CD8-positive, alpha-beta memory T cell (primary cell): ENCODE measurements around the gene PIAS1. TPM values are rescaled to one million over a fixed set of nuclear protein-coding genes. Genes with fewer than 3 reads are reported as not detected.
A peak's percentile ranks its signal among the peaks of the same experiment; 100 is the strongest.
"Not testable (repeated sequence)": the region's sequence is repeated elsewhere in the genome, so short reads cannot be mapped to it uniquely, and the experiment has no call there.

ENCODE experiments used
- CTCF ChIA-PET: fragments of 350-600 bp; sonication (Branson Sonifier 250); formaldehyde crosslinking; loops from one replicate; lab custom pipeline; 2021; ENCODE audit warnings: antibody characterized with exemption; lab: Charles Lee
- POLR2A ChIA-PET: fragments of 350-600 bp; sonication (Branson Sonifier 250); formaldehyde crosslinking; loops from one replicate; lab custom pipeline; 2021; ENCODE audit warnings: antibody characterized with exemption; lab: Charles Lee
- DNase-seq, 5 donors: peaks; one replicate each; pipeline versions ENCODE4 v3.0.0 to v3.0.0-alpha.2; 2020 to 2022; ENCODE audit warnings: mixed read lengths in 1 of 5
- H3K27ac ChIP-seq: one replicate; pipeline ENCODE4 v1.7.0; 2013; ENCODE audit warnings: low read depth, mild to moderate bottlenecking, low read length, moderate library complexity
- H3K27me3 ChIP-seq: 2 replicates; pipeline ENCODE4 v1.7.0; 2013; ENCODE audit warnings: low read length, mild to moderate bottlenecking; ENCODE audit not compliant: insufficient read depth, poor library complexity, severe bottlenecking
- H3K36me3 ChIP-seq: 2 replicates; pipeline ENCODE4 v1.7.0; 2013; ENCODE audit warnings: mild to moderate bottlenecking, low read length, moderate library complexity; ENCODE audit not compliant: insufficient read depth
- H3K4me1 ChIP-seq: 2 replicates; pipeline ENCODE4 v1.7.0; 2013; ENCODE audit warnings: mild to moderate bottlenecking, low read length, moderate library complexity; ENCODE audit not compliant: insufficient read depth
- H3K4me3 ChIP-seq: 2 replicates; pipeline ENCODE4 v1.7.0; 2013; ENCODE audit warnings: mild to moderate bottlenecking, low read length
- H3K9me3 ChIP-seq: 2 replicates; pipeline ENCODE4 v1.7.0; 2013; ENCODE audit warnings: mild to moderate bottlenecking, low read length
- H3K27ac Mint-ChIP-seq, 8 donors: one replicate each; pipeline ENCODE4 v1.8.0; 2020 to 2021; ENCODE audit warnings: mixed read lengths in 8 of 8, mild to moderate bottlenecking in 6 of 8, inconsistent platforms in 3 of 8, moderate library complexity in 3 of 8
- H3K27me3 Mint-ChIP-seq, 2 donors: one replicate each; pipeline ENCODE4 v1.8.0; 2020 to 2021; ENCODE audit warnings: mixed read lengths in 2 of 2, mild to moderate bottlenecking in 1 of 2, moderate library complexity in 1 of 2
- H3K36me3 Mint-ChIP-seq, 3 donors: one replicate each; pipeline ENCODE4 v1.8.0; 2020 to 2021; ENCODE audit warnings: mixed read lengths in 3 of 3, inconsistent platforms in 1 of 3, mild to moderate bottlenecking in 1 of 3
- H3K4me1 Mint-ChIP-seq, 3 donors: one replicate each; pipeline ENCODE4 v1.8.0; 2020 to 2021; ENCODE audit warnings: mixed read lengths in 3 of 3, inconsistent platforms in 1 of 3, mild to moderate bottlenecking in 1 of 3
- H3K4me3 Mint-ChIP-seq, 7 donors: one replicate each; pipeline ENCODE4 v1.8.0; 2020 to 2021; ENCODE audit warnings: mixed read lengths in 7 of 7, mild to moderate bottlenecking in 6 of 7, moderate library complexity in 4 of 7, inconsistent platforms in 2 of 7
- H3K9me3 Mint-ChIP-seq, 5 donors: one replicate each; pipeline ENCODE4 v1.8.0; 2020 to 2022; ENCODE audit warnings: mixed read lengths in 5 of 5, mild to moderate bottlenecking in 3 of 5, moderate library complexity in 2 of 5, inconsistent platforms in 1 of 5
- polyA plus RNA-seq: library from polyadenylated mRNA; unstranded; fragments of 300-500 nt; fragmentation: Illumina TruSeq; gene quantifications from one replicate; pipeline ENCODE4 v1.2.3, GENCODE V29; 2021
- total RNA-seq, 2 experiments: library from RNA; stranded (reverse); gene quantifications; one replicate each; pipeline ENCODE4 v1.2.3, GENCODE V29; 2021

The PIAS1 gene
- total and polyA plus RNA-seq, 3 experiments from 2014 or later = 25.5 to 127 (median 30.2) TPM

DNA sequence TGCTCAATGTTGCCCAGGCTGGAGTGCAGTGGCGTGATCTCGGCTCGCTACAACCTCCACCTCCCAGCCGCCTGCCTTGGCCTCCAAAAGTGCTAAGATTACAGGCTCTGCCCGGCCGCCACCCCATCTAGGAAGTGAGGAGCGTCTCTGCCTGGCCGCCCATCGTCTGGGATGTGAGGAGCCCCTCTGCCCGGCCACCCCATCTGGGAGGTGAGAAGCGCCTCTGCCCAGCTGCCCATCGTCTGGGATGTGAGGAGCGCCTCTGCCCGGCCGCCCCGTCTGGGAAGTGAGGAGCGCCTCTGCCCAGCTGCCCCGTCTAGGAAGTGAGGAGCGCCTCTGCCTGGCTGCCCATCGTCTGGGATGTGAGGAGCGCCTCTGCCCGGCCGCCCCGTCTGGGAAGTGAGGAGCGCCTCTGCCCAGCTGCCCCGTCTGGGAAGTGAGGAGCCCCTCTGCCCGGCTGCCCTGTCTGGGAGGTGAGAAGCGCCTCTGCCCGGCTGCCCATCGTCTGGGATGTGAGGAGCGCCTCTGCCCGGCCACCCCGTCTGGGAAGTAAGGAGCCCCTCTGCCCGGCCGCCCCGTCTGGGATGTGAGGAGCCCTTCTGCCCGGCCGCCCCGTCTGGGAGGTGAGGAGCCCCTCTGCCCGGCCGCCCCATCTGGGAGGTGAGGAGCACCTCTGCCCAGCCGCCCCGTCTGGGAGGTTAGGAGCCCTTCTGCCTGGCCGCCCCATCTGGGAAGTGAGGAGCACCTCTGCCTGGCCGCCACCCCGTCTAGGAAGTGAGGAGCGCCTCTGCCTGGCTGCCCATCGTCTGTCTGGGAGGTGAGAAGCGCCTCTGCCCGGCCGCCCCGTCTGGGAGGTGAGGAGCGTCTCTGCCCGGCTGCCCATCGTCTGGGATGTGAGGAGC, 167.7 kb downstream of the PIAS1 start:
- H3K27ac Mint-ChIP-seq, H3K4me1 ChIP-seq, H3K36me3 ChIP-seq, H3K9me3 Mint-ChIP-seq, H3K9me3 ChIP-seq, DNase-seq, POLR2A ChIA-PET, H3K27me3 ChIP-seq, H3K4me3 Mint-ChIP-seq, H3K4me3 ChIP-seq, H3K27me3 Mint-ChIP-seq, H3K27ac ChIP-seq: not testable (repeated sequence)
- CTCF ChIA-PET = interaction anchor here (1.3 kb wide), 1 partner anchor 359 kb away, joined by 3 read pairs; no protein-coding TSS in a partner anchor
- H3K4me1 Mint-ChIP-seq = peaks cover 11 to 15% (median 12%) of the 10 kb centered on the region in 3 donors
- H3K36me3 Mint-ChIP-seq = peaks cover 0 to 14% (median 4%) of the 10 kb centered on the region in 3 donors

DNA sequence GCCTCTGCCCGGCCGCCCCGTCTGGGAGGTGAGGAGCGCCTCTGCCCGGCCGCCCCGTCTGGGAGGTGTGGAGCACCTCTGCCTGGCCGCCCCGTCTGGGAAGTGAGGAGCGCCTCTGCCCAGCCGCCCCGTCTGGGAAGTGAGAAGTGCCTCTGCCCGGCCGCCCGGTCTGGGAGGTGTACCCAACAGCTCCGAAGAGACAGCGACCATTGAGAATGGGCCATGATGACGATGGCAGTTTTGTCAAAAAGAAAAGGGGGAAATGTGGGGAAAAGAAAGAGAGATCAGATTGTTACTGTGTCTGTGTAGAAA, 168.3 kb downstream of the PIAS1 start:
- H3K9me3 Mint-ChIP-seq, H3K4me3 Mint-ChIP-seq, H3K27ac ChIP-seq, H3K4me1 ChIP-seq, H3K4me3 ChIP-seq, H3K27me3 Mint-ChIP-seq, POLR2A ChIA-PET, H3K9me3 ChIP-seq, H3K27me3 ChIP-seq, H3K27ac Mint-ChIP-seq, H3K36me3 ChIP-seq, CTCF ChIA-PET, DNase-seq, H3K36me3 Mint-ChIP-seq: not testable (repeated sequence)
- peaks cover 12 to 19% (median 13%) of the 10 kb centered on the region in 3 donors for H3K4me1 Mint-ChIP-seq

DNA sequence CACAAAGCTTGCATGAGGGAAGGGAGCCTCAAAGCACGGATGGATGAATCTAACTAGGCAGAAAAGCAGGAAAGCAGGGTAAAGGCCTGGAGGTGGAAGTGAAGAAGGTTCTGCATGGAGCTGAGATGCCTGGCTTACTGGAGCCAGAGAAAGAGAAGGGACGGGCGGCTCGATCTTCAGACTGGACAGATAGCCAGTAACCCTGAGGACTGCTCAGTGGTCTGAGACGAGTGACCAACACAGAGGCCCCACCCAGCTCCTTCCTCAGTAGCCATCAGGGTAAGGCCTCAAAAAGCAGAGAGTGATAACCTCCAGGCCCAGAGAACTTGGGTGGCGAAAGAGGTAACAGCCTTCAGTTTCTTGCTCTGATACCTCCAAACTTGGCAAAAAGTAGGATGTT, 169.1 kb downstream of the PIAS1 start:
- no peak overlapping the region for H3K27ac ChIP-seq
- H3K4me1 Mint-ChIP-seq = peaks cover 17 to 27% (median 21%) of the 10 kb centered on the region in 3 donors
- ChIA-PET CTCF (no interaction called here), POLR2A (no interaction called here)
- no peaks in the 10 kb centered on the region for H3K36me3 ChIP-seq
- no peak overlapping the region for H3K4me3 Mint-ChIP-seq
- DNase-seq = no peak
- H3K9me3 ChIP-seq = no peaks in the 10 kb centered on the region
- no peaks in the 10 kb centered on the region for H3K27me3 ChIP-seq
- H3K27ac Mint-ChIP-seq = no peak overlapping the region
- no peaks in the 10 kb centered on the region for H3K27me3 Mint-ChIP-seq
- H3K4me1 ChIP-seq = peaks cover 4% of the 10 kb centered on the region
- H3K9me3 Mint-ChIP-seq = no peaks in the 10 kb centered on the region
- peaks cover 0 to 2% (median 0%) of the 10 kb centered on the region in 3 donors for H3K36me3 Mint-ChIP-seq
- H3K4me3 ChIP-seq = no peak overlapping the region

DNA sequence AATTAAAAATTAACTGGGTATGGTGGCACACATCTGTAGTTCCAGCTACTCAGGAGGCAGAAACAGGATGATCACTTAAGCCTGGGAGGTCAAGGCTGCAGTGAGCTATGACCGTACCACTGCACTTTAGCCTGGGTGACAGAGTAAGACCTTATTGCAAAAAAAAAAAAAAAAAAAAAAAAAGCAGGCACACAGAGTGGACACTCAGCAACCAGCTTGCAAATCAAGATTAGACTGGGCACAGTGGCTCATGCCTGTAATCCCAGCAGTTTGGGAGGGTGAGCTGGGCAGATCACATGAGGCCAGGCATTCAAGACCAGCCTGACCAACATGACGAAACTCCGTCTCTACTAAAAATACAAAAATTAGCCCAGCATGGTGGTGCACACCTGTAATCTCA, 170.0 kb downstream of the PIAS1 start:
- peak overlapping the region in 1 of 7 donors; percentile 69 for H3K4me3 Mint-ChIP-seq
- no peaks in the 10 kb centered on the region for H3K36me3 Mint-ChIP-seq
- H3K27me3 Mint-ChIP-seq = no peaks in the 10 kb centered on the region
- CTCF ChIA-PET = no interaction called here
- no peaks in the 10 kb centered on the region for H3K36me3 ChIP-seq
- H3K4me3 ChIP-seq = no peak overlapping the region
- no peaks in the 10 kb centered on the region for H3K9me3 Mint-ChIP-seq
- H3K4me1 ChIP-seq = peaks cover 11% of the 10 kb centered on the region
- no peak for DNase-seq
- peaks cover 24 to 35% (median 29%) of the 10 kb centered on the region in 3 donors for H3K4me1 Mint-ChIP-seq
- no peaks in the 10 kb centered on the region for H3K27me3 ChIP-seq
- POLR2A ChIA-PET = no interaction called here
- no peaks in the 10 kb centered on the region for H3K9me3 ChIP-seq
- no peak overlapping the region for H3K27ac ChIP-seq
- no peak overlapping the region for H3K27ac Mint-ChIP-seq

DNA sequence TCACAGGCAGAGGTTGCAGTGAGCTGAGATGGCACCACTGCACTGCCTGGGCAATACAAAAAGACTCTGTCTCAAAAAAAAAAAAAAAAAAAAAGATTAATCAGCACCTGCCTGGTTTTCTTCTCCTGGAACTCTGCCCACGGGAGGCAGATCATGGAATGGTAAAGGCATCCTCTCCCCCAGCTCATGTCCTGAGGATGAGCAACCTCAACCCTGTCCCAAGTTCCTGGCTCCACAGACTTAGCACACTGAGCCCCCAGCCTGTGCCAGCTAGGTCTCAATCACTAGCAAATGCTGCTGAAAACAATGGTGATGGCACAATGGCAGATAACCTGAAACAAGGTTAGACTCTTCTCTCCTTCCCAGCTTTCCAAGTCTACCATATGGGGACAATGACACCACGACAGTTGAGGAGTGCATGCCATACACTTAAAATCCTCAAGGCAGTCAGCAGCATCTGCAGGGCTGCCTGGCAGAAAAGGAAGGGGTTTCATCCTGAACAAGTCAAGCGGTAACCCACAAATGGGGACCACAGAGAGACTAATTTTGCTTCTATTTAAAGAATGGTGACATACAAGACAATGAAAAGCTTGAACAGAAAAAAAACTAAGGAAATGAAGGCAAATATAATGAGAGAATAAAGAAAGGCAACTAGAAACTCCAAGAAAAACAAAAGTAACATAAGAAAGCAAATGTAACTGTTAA, 170.6 kb downstream of the PIAS1 start:
- ChIA-PET CTCF (no interaction called here), POLR2A (no interaction called here)
- peak overlapping the region in 2 of 7 donors; percentile 69 to 87 for H3K4me3 Mint-ChIP-seq
- H3K4me1 Mint-ChIP-seq = peaks cover 24 to 36% (median 29%) of the 10 kb centered on the region in 3 donors
- peaks cover 11% of the 10 kb centered on the region for H3K4me1 ChIP-seq
- no peaks in the 10 kb centered on the region for H3K9me3 ChIP-seq
- no peaks in the 10 kb centered on the region for H3K36me3 ChIP-seq
- H3K27me3 ChIP-seq = no peaks in the 10 kb centered on the region
- H3K36me3 Mint-ChIP-seq = no peaks in the 10 kb centered on the region
- H3K4me3 ChIP-seq = no peak overlapping the region
- H3K27me3 Mint-ChIP-seq = no peaks in the 10 kb centered on the region
- H3K9me3 Mint-ChIP-seq = no peaks in the 10 kb centered on the region
- no peak overlapping the region for H3K27ac ChIP-seq
- H3K27ac Mint-ChIP-seq = peak overlapping the region in 2 of 8 donors; percentile 45 to 60
- DNase-seq = no peak

DNA sequence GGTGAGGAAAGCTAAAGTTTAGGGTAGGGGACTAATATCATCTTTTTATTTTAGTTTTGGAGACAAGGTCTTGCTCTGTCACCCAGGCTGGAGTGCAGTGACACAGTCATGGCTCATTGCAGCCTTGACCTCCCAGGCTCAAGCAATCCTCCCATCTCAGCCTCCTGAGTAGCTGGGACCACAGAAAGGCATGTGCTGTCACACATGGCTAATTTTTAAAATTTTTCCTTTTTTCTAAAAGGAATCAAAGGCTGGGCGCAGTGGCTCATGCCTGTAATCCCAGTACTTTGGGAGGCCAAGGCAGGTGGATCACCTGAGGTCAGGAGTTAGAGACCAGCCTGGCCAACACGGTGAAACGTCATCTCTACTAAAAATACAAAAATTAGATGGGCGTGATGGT, 171.3 kb downstream of the PIAS1 start:
- H3K36me3 ChIP-seq, POLR2A ChIA-PET: not testable (repeated sequence)

DNA sequence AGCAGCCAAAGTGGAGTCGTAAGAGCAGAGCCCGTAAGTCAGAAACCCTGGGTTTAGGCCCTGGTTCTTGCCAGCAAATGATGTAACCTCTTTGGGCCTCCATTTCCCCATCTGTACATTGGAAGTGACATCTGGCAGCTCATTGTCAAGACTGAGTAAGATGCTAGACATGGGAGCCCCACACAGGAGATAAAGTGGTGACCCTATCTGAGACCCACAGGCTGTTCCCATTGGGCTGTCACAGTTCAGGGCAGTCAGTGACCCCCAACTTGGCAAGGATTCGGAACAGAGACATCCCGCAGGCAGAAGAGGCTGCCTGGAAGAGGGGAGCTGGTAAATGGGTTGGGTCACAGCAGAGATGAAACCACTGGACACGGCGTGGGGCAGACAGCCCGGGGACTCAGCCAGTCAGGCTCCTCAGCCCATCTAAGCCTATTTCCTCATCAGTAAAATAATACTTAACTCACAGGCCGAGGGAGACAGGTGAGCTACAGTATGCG, 173.6 kb downstream of the PIAS1 start:
- Histone ChIP-seq H3K4me3 (no peak overlapping the region), H3K9me3 (no peaks in the 10 kb centered on the region), H3K36me3 (no peaks in the 10 kb centered on the region), H3K27ac (no peak overlapping the region), H3K4me1 (peaks cover 17% of the 10 kb centered on the region), H3K27me3 (no peaks in the 10 kb centered on the region)
- DNase-seq = no peak
- ChIA-PET CTCF (interaction anchor here (3.8 kb wide), 1 partner anchor 25 kb away, joined by 11 read pairs; no protein-coding TSS in a partner anchor), POLR2A (no interaction called here)
- H3K36me3 Mint-ChIP-seq = peaks cover 0 to 3% (median 0%) of the 10 kb centered on the region in 3 donors
- H3K4me1 Mint-ChIP-seq = peaks cover 29 to 42% (median 39%) of the 10 kb centered on the region in 3 donors
- H3K27me3 Mint-ChIP-seq = peaks cover 0 to 1% of the 10 kb centered on the region in 2 donors
- H3K27ac Mint-ChIP-seq = peak overlapping the region in 2 of 8 donors; percentile 11 to 72
- no peaks in the 10 kb centered on the region for H3K9me3 Mint-ChIP-seq
- peak overlapping the region; percentile 81 to 95 (median 88) for H3K4me3 Mint-ChIP-seq

More for the DNA sequence above, 171.3 kb downstream of the PIAS1 start:
- CTCF ChIA-PET, H3K9me3 Mint-ChIP-seq, H3K36me3 Mint-ChIP-seq, H3K27ac ChIP-seq, DNase-seq, H3K27me3 Mint-ChIP-seq, H3K9me3 ChIP-seq, H3K4me3 ChIP-seq, H3K27me3 ChIP-seq, H3K27ac Mint-ChIP-seq: not testable (repeated sequence)
- Mint-ChIP-seq H3K4me1 (peaks cover 29 to 42% (median 34%) of the 10 kb centered on the region in 3 donors), H3K4me3 (peak overlapping the region in 2 of 7 donors; percentile 23 to 87)
- peaks cover 16% of the 10 kb centered on the region for H3K4me1 ChIP-seq
